ENCODE data around the gene CD226.
"Not testable (repeated sequence)": the region's sequence is repeated elsewhere in the genome, so short reads cannot be mapped to it uniquely, and the experiment has no call there.

CD226 gene

DNA sequence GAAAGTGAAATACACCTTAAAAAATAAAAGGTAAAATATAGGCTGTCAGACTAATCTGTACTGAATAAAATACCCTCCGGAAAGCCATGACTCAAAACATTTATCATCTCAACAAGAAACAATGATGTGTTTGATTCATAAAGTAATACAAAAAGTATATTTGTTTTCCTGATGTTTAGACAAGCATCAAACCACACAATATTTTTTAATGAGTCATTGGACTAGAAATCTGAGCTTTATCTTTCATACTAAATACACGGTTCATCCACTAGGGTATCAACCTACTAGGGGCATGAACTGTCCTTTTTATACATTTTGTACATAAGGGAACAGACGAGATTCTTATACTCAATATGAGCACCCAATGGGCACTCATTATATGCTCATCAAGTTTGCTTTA, 31.3 kb downstream of the CD226 start:
- no peak for DNase-seq (ENCODE audit: low read depth in 1 of 2, low spot score in 1 of 2)

DNA sequence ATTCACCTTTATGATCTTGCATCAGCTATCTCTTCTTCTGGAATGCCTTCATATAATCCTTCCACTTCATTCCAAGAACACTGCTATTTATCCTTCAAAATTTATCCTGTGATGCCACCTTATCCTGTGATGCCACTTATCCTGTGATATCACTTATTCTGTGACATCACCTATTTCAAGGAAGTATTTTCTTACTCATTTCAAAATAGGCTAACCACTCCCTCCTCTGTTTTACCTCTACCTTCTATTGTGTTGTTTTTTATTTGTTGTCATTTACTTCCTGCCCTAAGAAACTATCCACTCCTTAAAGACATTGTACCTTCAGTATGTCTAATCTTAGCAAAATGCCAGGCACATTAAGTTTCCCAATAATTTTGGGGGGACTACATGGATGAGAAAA, 38.8 kb downstream of the CD226 start:
- no peak for DNase-seq (ENCODE audit: low read depth in 1 of 2, low spot score in 1 of 2)

GRCh38 chr18:69906765-69907164, 40.9 kb downstream of the CD226 start:
- DNase-seq (ENCODE audit: low read depth in 1 of 2, low spot score in 1 of 2): no peak

DNA sequence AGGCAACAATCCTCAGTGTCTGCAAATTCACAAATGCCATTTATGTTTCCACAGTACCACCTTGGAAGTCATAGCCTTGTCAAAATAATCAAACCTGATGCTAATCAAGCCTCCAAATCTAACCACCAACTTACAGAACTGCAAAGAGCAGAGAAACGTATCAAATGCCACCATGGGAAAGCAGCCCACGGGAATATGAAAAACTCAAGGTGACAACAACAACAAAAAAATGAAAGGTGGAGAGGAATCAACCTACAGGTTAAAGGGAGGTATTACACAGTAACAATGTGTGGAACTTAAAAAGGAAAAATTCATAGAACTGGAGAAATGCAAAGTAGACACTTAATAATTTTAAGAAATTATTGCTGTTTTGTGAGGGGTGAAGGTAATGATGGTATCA, 46.7 kb downstream of the CD226 start:
- no peak for DNase-seq (ENCODE audit: low read depth in 1 of 2, low spot score in 1 of 2)

- DNase-seq (ENCODE audit: low read depth in 1 of 2, low spot score in 1 of 2): not testable (repeated sequence)
Measured at GRCh38 chr18:69899154-69899923, 48.3 kb downstream of the CD226 start.

DNA sequence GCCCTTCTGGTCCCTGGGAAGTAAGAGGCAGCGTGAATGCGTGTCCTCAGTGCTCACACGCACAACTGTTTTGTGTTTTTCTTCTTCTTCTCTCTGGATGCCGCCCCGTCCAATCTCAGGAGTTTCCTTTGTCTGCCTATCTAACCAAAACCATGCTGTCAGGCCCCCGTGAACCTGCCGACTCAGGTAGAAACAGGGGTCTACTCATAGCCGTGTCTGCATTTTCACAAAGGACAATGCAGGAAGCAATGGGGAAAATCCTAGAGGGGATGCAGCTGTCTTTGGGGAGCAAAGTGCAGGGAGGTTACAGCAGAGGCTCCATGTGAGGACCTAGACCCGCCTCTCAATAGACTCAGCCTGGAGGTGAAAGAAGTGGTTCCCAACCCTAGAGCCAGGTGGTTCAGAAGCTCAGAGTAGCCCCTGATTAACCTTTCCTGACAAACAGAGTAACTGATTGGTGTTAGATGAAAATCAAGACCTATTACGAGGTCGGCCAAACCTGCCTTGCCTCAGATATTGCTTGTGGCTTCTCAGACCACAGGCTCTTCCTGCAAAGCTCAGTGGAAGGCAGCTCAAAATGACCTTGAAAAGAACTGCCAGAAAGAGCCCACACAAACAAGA, 49.3 kb downstream of the CD226 start:
- no peak for DNase-seq (ENCODE audit: low read depth in 1 of 2, low spot score in 1 of 2)

- no peak for DNase-seq (ENCODE audit: low read depth in 1 of 2, low spot score in 1 of 2)
Measured at GRCh38 chr18:69897397-69898108, 50.1 kb downstream of the CD226 start.

GRCh38 chr18:69895066-69896047, 52.3 kb downstream of the CD226 start:
- DNase-seq (ENCODE audit: low read depth in 1 of 2, low spot score in 1 of 2): no peak

DNA sequence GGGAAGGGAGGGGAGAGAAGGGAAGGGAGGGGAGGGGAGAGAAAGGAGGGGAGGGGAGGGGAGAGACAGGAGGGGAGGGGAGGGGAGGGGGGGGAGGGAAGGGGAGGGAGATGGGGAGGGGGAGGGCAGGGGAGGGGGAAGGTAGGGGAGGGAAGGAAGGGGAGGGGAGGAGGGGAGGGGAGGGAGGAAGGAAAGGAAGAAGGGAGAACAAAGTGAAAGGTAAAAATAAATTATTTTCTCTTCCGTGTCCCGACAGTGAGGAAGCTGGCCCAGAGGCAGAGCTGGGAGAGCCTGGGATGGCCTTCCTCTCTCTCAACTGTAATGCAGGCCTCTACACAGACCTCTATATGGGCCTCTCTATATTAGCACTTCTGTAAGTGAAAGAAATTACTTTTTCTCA, 53.2 kb downstream of the CD226 start:
- DNase-seq (ENCODE audit: low read depth in 1 of 2, low spot score in 1 of 2): no peak

- DNase-seq (ENCODE audit: low read depth in 1 of 2, low spot score in 1 of 2): no peak
Measured at GRCh38 chr18:69890558-69890957, 57.1 kb downstream of the CD226 start.

GRCh38 chr18:69889009-69889408, 58.7 kb downstream of the CD226 start:
- no peak for DNase-seq (ENCODE audit: low read depth in 1 of 2, low spot score in 1 of 2)

DNA sequence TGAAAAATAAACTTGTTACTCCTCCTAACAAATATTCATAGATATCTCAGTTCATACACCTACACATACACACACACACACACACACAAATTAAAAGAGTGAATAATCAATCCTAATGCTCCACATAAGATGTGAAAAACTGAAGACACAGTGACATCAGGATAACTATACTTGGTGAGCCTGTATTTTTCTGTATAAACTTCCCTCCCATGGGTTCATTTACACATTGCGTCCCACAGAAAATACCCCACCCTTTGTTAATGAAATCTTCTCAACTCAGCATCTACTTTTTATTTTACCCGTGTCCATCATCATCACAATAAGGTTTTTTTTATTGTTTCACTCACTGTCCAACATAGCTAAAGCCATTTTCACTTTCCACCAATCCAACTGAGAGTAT, 60.4 kb downstream of the CD226 start:
- DNase-seq (ENCODE audit: low read depth in 1 of 2, low spot score in 1 of 2): no peak

DNA sequence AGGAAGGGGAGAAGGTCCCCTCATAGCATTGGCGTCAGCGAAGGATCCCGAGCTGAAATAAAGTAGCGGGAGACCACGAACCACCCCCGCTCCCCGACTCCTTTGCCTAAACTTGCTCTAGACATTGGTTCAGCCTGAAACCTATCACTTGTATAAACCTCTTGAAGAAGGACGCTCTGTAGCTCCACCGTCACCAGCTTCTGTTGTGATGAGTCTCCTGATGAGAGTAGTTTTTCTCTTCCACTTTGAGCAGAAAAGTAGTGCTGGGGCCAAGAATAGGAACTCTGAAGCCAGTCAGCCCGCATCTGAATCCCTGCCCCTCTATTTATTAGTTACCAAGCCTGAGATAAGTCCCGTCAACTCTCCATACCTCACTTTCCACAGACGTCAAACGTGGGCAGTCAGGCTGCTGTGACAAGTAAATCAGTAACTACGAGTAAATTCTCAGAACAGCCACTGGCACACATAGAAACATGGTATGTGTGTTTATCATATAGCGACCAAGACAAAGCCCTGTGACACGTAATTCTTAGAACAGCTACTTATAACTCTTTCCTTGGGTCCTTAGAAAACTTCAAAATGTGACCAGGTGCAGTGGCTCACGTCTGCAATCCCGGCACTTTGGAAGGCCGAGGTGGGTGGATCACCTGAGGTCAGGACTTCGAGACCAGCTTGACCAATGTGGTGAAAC, 61.7 kb downstream of the CD226 start:
- DNase-seq (ENCODE audit: low read depth in 1 of 2, low spot score in 1 of 2): no peak

DNA sequence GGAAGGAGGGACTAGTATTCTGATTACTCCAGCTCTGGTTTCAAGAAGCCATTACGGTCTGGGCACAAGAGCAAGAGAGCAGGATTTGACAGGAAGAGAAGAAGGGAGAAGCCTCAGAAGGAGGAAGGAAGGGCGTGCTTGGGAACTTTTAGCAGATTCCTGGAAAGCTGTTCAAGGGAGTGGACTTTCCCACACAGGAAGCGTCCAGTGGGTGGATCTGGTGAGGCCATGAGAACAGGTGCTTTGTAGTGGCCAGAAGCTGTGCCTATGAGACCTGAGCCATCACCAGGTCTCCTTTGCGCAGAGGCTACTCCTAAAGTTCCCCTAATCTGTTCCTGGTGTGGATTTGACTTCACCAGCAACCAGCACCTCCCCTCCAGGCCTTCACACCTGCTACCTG, 62.3 kb downstream of the CD226 start:
- DNase-seq (ENCODE audit: low read depth in 1 of 2, low spot score in 1 of 2): no peak

GRCh38 chr18:69883781-69884180, 63.9 kb downstream of the CD226 start:
- DNase-seq (ENCODE audit: low read depth in 1 of 2, low spot score in 1 of 2): no peak

DNA sequence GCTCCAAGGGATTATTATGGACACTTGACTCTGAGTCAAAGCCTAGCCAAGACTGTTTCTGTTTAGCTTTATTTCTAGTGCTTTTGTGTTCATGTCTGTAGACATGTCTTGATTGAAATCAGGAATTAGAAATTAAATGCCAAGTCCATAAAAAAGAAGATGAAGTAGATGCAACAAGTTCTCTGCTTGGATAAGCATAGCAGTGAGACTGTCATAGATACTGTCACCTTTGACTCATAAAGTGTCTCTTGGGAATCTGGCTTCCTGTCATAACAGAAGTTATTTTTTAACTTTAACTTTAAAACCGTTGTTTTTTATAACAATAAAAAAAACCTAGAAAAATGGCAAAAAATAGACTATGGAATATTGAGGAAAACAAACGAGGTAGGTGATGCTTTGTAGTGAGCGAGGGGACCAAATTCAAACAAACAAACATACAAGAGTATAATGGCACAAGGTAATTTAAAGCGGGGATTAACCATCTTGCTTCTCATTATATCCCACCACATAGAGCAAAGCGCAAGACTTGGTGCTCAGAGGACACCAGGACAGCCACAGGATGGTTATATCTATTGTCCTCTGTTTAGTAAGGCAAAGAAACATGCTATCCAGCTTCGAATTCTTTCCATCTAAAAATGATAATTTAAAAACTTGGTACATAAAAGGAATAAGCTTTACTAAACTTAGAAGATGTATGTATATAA, 64.6 kb downstream of the CD226 start:
- DNase-seq (ENCODE audit: low read depth in 1 of 2, low spot score in 1 of 2): no peak

DNA sequence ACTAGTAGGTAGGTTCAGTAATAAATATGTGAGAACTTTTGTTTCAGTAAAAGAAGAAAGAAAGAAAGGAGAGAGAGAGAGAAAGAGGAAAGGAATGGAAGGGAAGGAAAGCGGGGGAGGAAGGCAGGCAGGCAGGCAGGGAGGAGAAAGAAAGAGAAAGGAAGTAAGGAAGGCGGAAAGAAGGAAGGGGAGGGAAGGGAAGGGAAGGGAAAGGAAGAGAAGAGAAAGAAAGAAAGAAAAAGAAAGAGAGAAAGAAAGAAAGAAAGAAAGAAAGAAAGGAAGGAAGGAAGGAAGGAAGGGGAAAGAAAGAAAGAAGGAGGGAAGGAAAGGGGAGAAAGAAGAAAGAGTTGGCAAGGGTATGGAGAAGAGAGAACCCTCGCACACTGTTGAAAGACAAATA, 67.6 kb downstream of the CD226 start:
- no peak for DNase-seq (ENCODE audit: low read depth in 1 of 2, low spot score in 1 of 2)

DNA sequence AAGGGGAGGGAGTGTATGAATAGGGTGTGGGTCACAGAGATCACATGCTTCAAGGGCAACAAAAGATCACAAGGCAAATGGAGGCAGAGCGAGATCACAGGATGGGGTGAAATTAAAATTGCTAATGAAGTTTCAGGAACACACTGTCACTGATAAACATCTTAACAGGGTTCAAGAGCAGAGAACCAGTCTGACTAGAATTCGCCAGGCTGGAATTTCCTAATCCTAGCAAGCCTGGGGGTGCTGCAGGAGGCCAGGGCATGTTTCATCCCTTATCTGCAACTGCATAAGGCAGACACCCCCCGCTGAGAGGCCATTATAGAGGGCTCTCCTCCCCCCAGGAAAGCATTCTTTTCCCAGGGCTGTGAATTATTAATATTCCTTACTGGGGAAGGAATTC, 68.6 kb downstream of the CD226 start:
- not testable (repeated sequence) for DNase-seq (ENCODE audit: low read depth in 1 of 2, low spot score in 1 of 2)

GRCh38 chr18:69878213-69878933, 69.3 kb downstream of the CD226 start:
- DNase-seq (ENCODE audit: low read depth in 1 of 2, low spot score in 1 of 2): no peak

Measured in stimulated activated CD4-positive, alpha-beta T cell treated with anti-CD3 and anti-CD28 coated beads, Interleukin-15, amount 100 ng/mL, for 1 hour (primary cell).